Left lung (tissue), 10 donors: Measurements from ENCODE around the gene HSBP1L1. TPM values are rescaled to one million over a fixed set of nuclear protein-coding genes. Genes with fewer than 3 reads are reported as not detected.

Experiments used
- ATAC-seq: fragments of 200-7000 bp; cut with Tn5 transposase; one replicate; pipeline ENCODE4 v1.9.1; 2020; ENCODE audit warnings: moderate library complexity
- DNase-seq, 4 donors: peaks; one replicate each; pipeline ENCODE4 v3.0.0-alpha.2; 2013 to 2020
- H3K27ac ChIP-seq, 2 donors: fragments of 200-600 bp; sonication (generic) in 1 of 2; one replicate each; pipeline versions ENCODE4 v1.5.0 to v1.8.0; 2020 to 2021
- H3K27me3 ChIP-seq, 2 donors: fragments of 200-600 bp; sonication (generic) in 1 of 2; one replicate each; pipeline versions ENCODE4 v1.5.0 to v1.8.0; 2020 to 2021
- H3K36me3 ChIP-seq, 2 donors: fragments of 200-600 bp; sonication (generic) in 1 of 2; one replicate each; pipeline versions ENCODE4 v1.5.0 to v1.8.0; 2020 to 2021
- H3K4me1 ChIP-seq, 2 donors: fragments of 200-600 bp; one replicate each; pipeline ENCODE4 v1.8.0; 2021
- H3K4me3 ChIP-seq, 2 donors: fragments of 200-600 bp; sonication (generic) in 1 of 2; one replicate each; pipeline versions ENCODE4 v1.5.0 to v1.8.0; 2020 to 2021; ENCODE audit warnings: mild to moderate bottlenecking in 1 of 2
- H3K9me3 ChIP-seq, 2 donors: fragments of 200-600 bp; sonication (generic) in 1 of 2; one replicate each; pipeline versions ENCODE4 v1.5.0 to v1.8.0; 2020 to 2021
- intact Hi-C, 2 donors: fragments of 100-400 bp; cut with DNase I; formaldehyde crosslinking; loops; one replicate each; pipeline versions ENCODE4 v1.11.2 to v1.14.2; 2022
- polyA plus RNA-seq, 6 donors: library from polyadenylated mRNA; unstranded; fragments of 120-200 nt; gene quantifications; one replicate each; pipeline ENCODE4 v1.2.1, GENCODE V29; 2013; ENCODE audit not compliant: insufficient read length in 6 of 6
- total RNA-seq, 2 donors: library from RNA; stranded (reverse); fragmentation: NEBNext Ultra II Directional; extraction: Animal tissue kit (Norgen Biotek cat#: 25700); gene quantifications; one replicate each; pipeline ENCODE4 v1.2.1, GENCODE V29; 2021
- TF ChIP-seq, protein P1 (sequence below), 2 donors: fragments of 200-600 bp; sonication (generic) in 1 of 2; IDR thresholded peaks; one replicate each; pipeline versions ENCODE4 v1.5.0 to v1.8.0; 2021; ENCODE audit warnings: antibody characterized with exemption in 2 of 2
- donor health status: DM: no; HTN: yes; CAD: no.
- donor health status: DM: no; HTN: no; CAD: no.

The HSBP1L1 gene
- total and polyA plus RNA-seq, 8 donors: 21.7 to 38.5 (median 26.5) TPM

- H3K9me3 ChIP-seq: no peaks in the 10 kb centered on the region
- TF ChIP-seq, protein P1, sequence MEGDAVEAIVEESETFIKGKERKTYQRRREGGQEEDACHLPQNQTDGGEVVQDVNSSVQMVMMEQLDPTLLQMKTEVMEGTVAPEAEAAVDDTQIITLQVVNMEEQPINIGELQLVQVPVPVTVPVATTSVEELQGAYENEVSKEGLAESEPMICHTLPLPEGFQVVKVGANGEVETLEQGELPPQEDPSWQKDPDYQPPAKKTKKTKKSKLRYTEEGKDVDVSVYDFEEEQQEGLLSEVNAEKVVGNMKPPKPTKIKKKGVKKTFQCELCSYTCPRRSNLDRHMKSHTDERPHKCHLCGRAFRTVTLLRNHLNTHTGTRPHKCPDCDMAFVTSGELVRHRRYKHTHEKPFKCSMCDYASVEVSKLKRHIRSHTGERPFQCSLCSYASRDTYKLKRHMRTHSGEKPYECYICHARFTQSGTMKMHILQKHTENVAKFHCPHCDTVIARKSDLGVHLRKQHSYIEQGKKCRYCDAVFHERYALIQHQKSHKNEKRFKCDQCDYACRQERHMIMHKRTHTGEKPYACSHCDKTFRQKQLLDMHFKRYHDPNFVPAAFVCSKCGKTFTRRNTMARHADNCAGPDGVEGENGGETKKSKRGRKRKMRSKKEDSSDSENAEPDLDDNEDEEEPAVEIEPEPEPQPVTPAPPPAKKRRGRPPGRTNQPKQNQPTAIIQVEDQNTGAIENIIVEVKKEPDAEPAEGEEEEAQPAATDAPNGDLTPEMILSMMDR (IDR thresholded peaks at IDR 0.05): no peak
- DNase-seq (no peak), ATAC-seq (no peak)
- no peak overlapping the region for H3K4me3 ChIP-seq
- peaks cover 8 to 36% of the 10 kb centered on the region in 2 donors for H3K4me1 ChIP-seq
- intact Hi-C loops: no loop called here
- H3K36me3 ChIP-seq: no peaks in the 10 kb centered on the region
- peaks cover 0 to 11% of the 10 kb centered on the region in 2 donors for H3K27me3 ChIP-seq
- H3K27ac ChIP-seq: peak overlapping the region in 1 of 2 donors; percentile 90
These were observed 1.4 kb upstream of the HSBP1L1 start for GRCh38 chr18:79962835-79963657.

- Histone ChIP-seq H3K27me3 (peaks cover 0 to 11% of the 10 kb centered on the region in 2 donors), H3K9me3 (no peaks in the 10 kb centered on the region), H3K36me3 (no peaks in the 10 kb centered on the region), H3K4me1 (peaks cover 8 to 36% of the 10 kb centered on the region in 2 donors), H3K4me3 (peak overlapping the region; percentile 40 to 51), H3K27ac (peak overlapping the region; percentile 80 to 81)
- intact Hi-C loops: no loop called here
- DNase-seq: no peak
- ATAC-seq: no peak
- TF ChIP-seq, protein P1 (IDR thresholded peaks at IDR 0.05): no peak
These were observed 649 bp upstream of the HSBP1L1 start for GRCh38 chr18:79963658-79964329.

DNA sequence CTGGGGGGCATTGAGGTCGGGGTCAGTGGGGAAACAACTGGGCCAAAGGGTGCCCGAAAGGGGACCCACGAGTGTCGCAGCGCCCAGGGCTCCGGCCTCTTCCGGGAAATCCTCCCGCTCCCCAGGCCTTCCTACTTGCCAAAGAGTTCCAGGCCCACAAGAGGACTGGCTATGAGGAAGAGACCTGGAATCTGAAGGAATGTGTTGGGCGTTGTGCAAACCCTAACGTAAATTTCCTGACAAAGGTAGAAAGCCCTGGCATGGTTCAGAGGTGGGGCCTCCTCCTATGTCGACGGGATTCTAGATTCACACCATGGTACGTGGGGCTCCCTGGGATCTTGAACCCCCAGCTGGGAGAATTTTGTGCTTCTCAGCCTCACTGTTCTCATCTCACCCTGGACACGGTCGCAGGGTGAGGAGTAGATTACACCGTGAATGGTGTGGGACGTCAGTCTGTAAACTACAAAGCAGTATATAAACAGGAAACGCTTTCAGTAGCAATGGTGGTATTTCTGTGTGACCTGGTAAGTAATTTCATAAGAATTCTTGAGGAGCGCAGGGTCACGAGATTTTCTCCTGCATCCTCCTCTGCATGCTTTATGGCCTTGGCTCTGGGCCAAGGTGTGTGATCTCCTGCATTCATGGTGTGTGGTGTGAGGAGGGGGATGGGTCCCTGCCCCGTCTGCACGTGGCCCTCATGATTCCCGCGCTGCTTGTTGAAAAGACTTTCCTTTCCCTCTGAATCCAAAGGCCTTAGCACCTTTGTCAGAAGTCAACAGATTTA lies 868 bp downstream of the HSBP1L1 start:
- H3K27ac ChIP-seq: peak overlapping the region; percentile 80 to 81
- intact Hi-C loops: no loop called here

GRCh38 chr18:79970419-79971133 lies 6.1 kb downstream of the HSBP1L1 start:
- H3K36me3 ChIP-seq: peaks cover 0 to 61% of the 10 kb centered on the region in 2 donors
- DNase-seq: no peak
- intact Hi-C loops: no loop called here

More for the DNA sequence above, 868 bp downstream of the HSBP1L1 start:
- Histone ChIP-seq H3K27me3 (peaks cover 0 to 11% of the 10 kb centered on the region in 2 donors), H3K36me3 (peaks cover 0 to 9% of the 10 kb centered on the region in 2 donors), H3K4me1 (peaks cover 8 to 30% of the 10 kb centered on the region in 2 donors), H3K4me3 (peak overlapping the region; percentile 40 to 51), H3K9me3 (no peaks in the 10 kb centered on the region)
- ATAC-seq (peak; percentile 35), DNase-seq (peak in 2 of 4 donors; percentile 63 to 81)
- TF ChIP-seq, protein P1 (IDR thresholded peaks at IDR 0.05): no peak

More at GRCh38 chr18:79970419-79971133, 6.1 kb downstream of the HSBP1L1 start:
- Histone ChIP-seq H3K4me3 (no peak overlapping the region), H3K27me3 (no peaks in the 10 kb centered on the region), H3K9me3 (no peaks in the 10 kb centered on the region), H3K27ac (no peak overlapping the region), H3K4me1 (peaks cover 0 to 5% of the 10 kb centered on the region in 2 donors)
- ATAC-seq: no peak
- TF ChIP-seq, protein P1 (IDR thresholded peaks at IDR 0.05): no peak
